ENCODE results near the gene PAM.
"Not testable (repeated sequence)": the region's sequence is repeated elsewhere in the genome, so short reads cannot be mapped to it uniquely, and the experiment has no call there.

The PAM gene

GRCh38 chr5:102737161-102737560 lies 17.9 kb upstream of the PAM start:
- Histone ChIP-seq H3K36me3 (ENCODE audit: control insufficient read depth, insufficient read depth, low read length) (no peaks in the 10 kb centered on the region), H3K27me3 (ENCODE audit: control insufficient read depth, insufficient read depth, low read length) (no peaks in the 10 kb centered on the region), H3K9me3 (ENCODE audit: control insufficient read depth, low read length) (no peaks in the 10 kb centered on the region), H3K9ac (ENCODE audit: low read length) (no peak overlapping the region), H3K4me1 (ENCODE audit: control insufficient read depth, insufficient read depth, low read length) (no peaks in the 10 kb centered on the region), H3K4me3 (ENCODE audit: low read length) (no peak overlapping the region)

GRCh38 chr5:102737805-102738469 lies 17.2 kb upstream of the PAM start:
- no peaks in the 10 kb centered on the region for H3K9me3 ChIP-seq (ENCODE audit: control insufficient read depth, low read length)
- H3K27me3 ChIP-seq (ENCODE audit: control insufficient read depth, insufficient read depth, low read length), result no peaks in the 10 kb centered on the region
- H3K4me1 ChIP-seq (ENCODE audit: control insufficient read depth, insufficient read depth, low read length), result no peaks in the 10 kb centered on the region
- H3K36me3 ChIP-seq (ENCODE audit: control insufficient read depth, insufficient read depth, low read length), result no peaks in the 10 kb centered on the region
- H3K4me3 ChIP-seq (ENCODE audit: low read length), result no peak overlapping the region
- no peak overlapping the region for H3K9ac ChIP-seq (ENCODE audit: low read length)

GRCh38 chr5:102740515-102740914 lies 14.6 kb upstream of the PAM start:
- Histone ChIP-seq H3K27me3 (ENCODE audit: control insufficient read depth, insufficient read depth, low read length) (no peaks in the 10 kb centered on the region), H3K9me3 (ENCODE audit: control insufficient read depth, low read length) (no peaks in the 10 kb centered on the region), H3K4me1 (ENCODE audit: control insufficient read depth, insufficient read depth, low read length) (no peaks in the 10 kb centered on the region), H3K36me3 (ENCODE audit: control insufficient read depth, insufficient read depth, low read length) (no peaks in the 10 kb centered on the region), H3K9ac (ENCODE audit: low read length) (no peak overlapping the region), H3K4me3 (ENCODE audit: low read length) (no peak overlapping the region)

- Histone ChIP-seq H3K9me3 (ENCODE audit: control insufficient read depth, low read length) (no peaks in the 10 kb centered on the region), H3K9ac (ENCODE audit: low read length) (no peak overlapping the region), H3K4me3 (ENCODE audit: low read length) (no peak overlapping the region)
Measured at GRCh38 chr5:102742215-102742614, 12.9 kb upstream of the PAM start.

GRCh38 chr5:102743900-102744299 lies 11.2 kb upstream of the PAM start:
- Histone ChIP-seq H3K27me3 (ENCODE audit: control insufficient read depth, insufficient read depth, low read length) (no peaks in the 10 kb centered on the region), H3K4me1 (ENCODE audit: control insufficient read depth, insufficient read depth, low read length) (no peaks in the 10 kb centered on the region), H3K9ac (ENCODE audit: low read length) (no peak overlapping the region)

More at GRCh38 chr5:102742215-102742614, 12.9 kb upstream of the PAM start:
- H3K36me3 ChIP-seq (ENCODE audit: control insufficient read depth, insufficient read depth, low read length), result no peaks in the 10 kb centered on the region
- no peaks in the 10 kb centered on the region for H3K4me1 ChIP-seq (ENCODE audit: control insufficient read depth, insufficient read depth, low read length)
- no peaks in the 10 kb centered on the region for H3K27me3 ChIP-seq (ENCODE audit: control insufficient read depth, insufficient read depth, low read length)

GRCh38 chr5:102747386-102748166 lies 7.5 kb upstream of the PAM start:
- Histone ChIP-seq H3K4me3 (ENCODE audit: low read length) (no peak overlapping the region), H3K4me1 (ENCODE audit: control insufficient read depth, insufficient read depth, low read length) (no peaks in the 10 kb centered on the region), H3K9me3 (ENCODE audit: control insufficient read depth, low read length) (no peaks in the 10 kb centered on the region)

More at GRCh38 chr5:102743900-102744299, 11.2 kb upstream of the PAM start:
- H3K36me3 ChIP-seq (ENCODE audit: control insufficient read depth, insufficient read depth, low read length), result no peaks in the 10 kb centered on the region
- no peak overlapping the region for H3K4me3 ChIP-seq (ENCODE audit: low read length)
- no peaks in the 10 kb centered on the region for H3K9me3 ChIP-seq (ENCODE audit: control insufficient read depth, low read length)

GRCh38 chr5:102749416-102750030 lies 5.6 kb upstream of the PAM start:
- Histone ChIP-seq H3K4me3 (ENCODE audit: low read length) (no peak overlapping the region), H3K4me1 (ENCODE audit: control insufficient read depth, insufficient read depth, low read length) (peaks cover 7% of the 10 kb centered on the region), H3K9me3 (ENCODE audit: control insufficient read depth, low read length) (no peaks in the 10 kb centered on the region), H3K9ac (ENCODE audit: low read length) (no peak overlapping the region), H3K27me3 (ENCODE audit: control insufficient read depth, insufficient read depth, low read length) (peaks cover 10% of the 10 kb centered on the region), H3K36me3 (ENCODE audit: control insufficient read depth, insufficient read depth, low read length) (no peaks in the 10 kb centered on the region)

More at GRCh38 chr5:102747386-102748166, 7.5 kb upstream of the PAM start:
- Histone ChIP-seq H3K36me3 (ENCODE audit: control insufficient read depth, insufficient read depth, low read length) (no peaks in the 10 kb centered on the region), H3K27me3 (ENCODE audit: control insufficient read depth, insufficient read depth, low read length) (no peaks in the 10 kb centered on the region), H3K9ac (ENCODE audit: low read length) (no peak overlapping the region)

GRCh38 chr5:102750151-102750834 lies 4.8 kb upstream of the PAM start:
- Histone ChIP-seq H3K9me3 (ENCODE audit: control insufficient read depth, low read length) (no peaks in the 10 kb centered on the region), H3K27me3 (ENCODE audit: control insufficient read depth, insufficient read depth, low read length) (peaks cover 14% of the 10 kb centered on the region), H3K4me1 (ENCODE audit: control insufficient read depth, insufficient read depth, low read length) (peaks cover 9% of the 10 kb centered on the region), H3K36me3 (ENCODE audit: control insufficient read depth, insufficient read depth, low read length) (no peaks in the 10 kb centered on the region), H3K9ac (ENCODE audit: low read length) (no peak overlapping the region), H3K4me3 (ENCODE audit: low read length) (no peak overlapping the region)

GRCh38 chr5:102751903-102752376 lies 3.2 kb upstream of the PAM start:
- H3K36me3 ChIP-seq (ENCODE audit: control insufficient read depth, insufficient read depth, low read length); H3K4me3 ChIP-seq (ENCODE audit: low read length); H3K9ac ChIP-seq (ENCODE audit: low read length); H3K9me3 ChIP-seq (ENCODE audit: control insufficient read depth, low read length): not testable (repeated sequence)
- Histone ChIP-seq H3K27me3 (ENCODE audit: control insufficient read depth, insufficient read depth, low read length) (peaks cover 14% of the 10 kb centered on the region), H3K4me1 (ENCODE audit: control insufficient read depth, insufficient read depth, low read length) (peaks cover 20% of the 10 kb centered on the region)

- Histone ChIP-seq H3K36me3 (ENCODE audit: control insufficient read depth, insufficient read depth, low read length) (no peaks in the 10 kb centered on the region), H3K9me3 (ENCODE audit: control insufficient read depth, low read length) (no peaks in the 10 kb centered on the region), H3K9ac (ENCODE audit: low read length) (peak overlapping the region; percentile 88), H3K27me3 (ENCODE audit: control insufficient read depth, insufficient read depth, low read length) (peaks cover 14% of the 10 kb centered on the region), H3K4me3 (ENCODE audit: low read length) (peak overlapping the region; percentile 43), H3K4me1 (ENCODE audit: control insufficient read depth, insufficient read depth, low read length) (peaks cover 20% of the 10 kb centered on the region)
Measured at GRCh38 chr5:102753889-102754766, 977 bp upstream of the PAM start.

GRCh38 chr5:102755686-102756371 lies 724 bp downstream of the PAM start:
- Histone ChIP-seq H3K9me3 (ENCODE audit: control insufficient read depth, low read length) (no peaks in the 10 kb centered on the region), H3K36me3 (ENCODE audit: control insufficient read depth, insufficient read depth, low read length) (no peaks in the 10 kb centered on the region), H3K4me1 (ENCODE audit: control insufficient read depth, insufficient read depth, low read length) (peaks cover 20% of the 10 kb centered on the region), H3K4me3 (ENCODE audit: low read length) (peak overlapping the region; percentile 93), H3K27me3 (ENCODE audit: control insufficient read depth, insufficient read depth, low read length) (peaks cover 14% of the 10 kb centered on the region), H3K9ac (ENCODE audit: low read length) (peak overlapping the region; percentile 88)

All from mucosa of stomach (tissue), 1 donor.